ENCODE results near the gene HHAT. TPM values are rescaled to one million over a fixed set of nuclear protein-coding genes. Genes with fewer than 3 reads are reported as not detected.

The HHAT gene
- total and polyA plus RNA-seq, 2 of the 13 experiments (the other 11 are each of a cell fraction or from before 2014, with no cell fraction given): 2.6 to 4.9 TPM

- TF ChIP-seq PATZ1 (CRISPR knock-in tag; IDR thresholded peaks at IDR 0.05) (no peak), LRRFIP1 (CRISPR knock-in tag; conservative IDR thresholded peaks at IDR 0.05) (no peak), GTF3A (CRISPR knock-in tag; conservative IDR thresholded peaks at IDR 0.05) (no peak), ZNF567 (CRISPR knock-in tag; IDR thresholded peaks at IDR 0.05; ENCODE audit: borderline replicate concordance) (no peak), ZSCAN12 (CRISPR knock-in tag; IDR thresholded peaks at IDR 0.05) (no peak), HNRNPLL (IDR thresholded peaks at IDR 0.05; ENCODE audit: low read depth, low read length, poor library complexity, severe bottlenecking) (no peak)
Measured at GRCh38 chr1:210568631-210569030, 239.9 kb downstream of the HHAT start (continued).

- no peaks in the 10 kb centered on the region for H4K20me1 ChIP-seq (ENCODE audit: insufficient read depth, low read length)
- no peaks in the 10 kb centered on the region for H3K27me3 ChIP-seq (ENCODE audit: control insufficient read depth in 1 of 2, insufficient read depth in 2 of 2, low read length in 2 of 2)
- ATAC-seq (no peak), DNase-seq (ENCODE audit: low spot score) (no peak), FAIRE-seq (no peak)
- ChIA-PET POLR2A (no interaction called here), CTCF (ENCODE audit: low intra/inter-chr PET ratio, low total read pairs) (no interaction called here)
- no peak overlapping the region for H3K4me2 ChIP-seq (ENCODE audit: low read depth, low read length)
- H3K9ac ChIP-seq (ENCODE audit: insufficient read depth, low read depth, low read length): no peak overlapping the region
- in situ Hi-C loops (cut with HindIII; ENCODE audit: extremely low pct_ligation_motif_present, low pct_unique_long_range_greater_than_20kb) (no loop called here), intact Hi-C loops (cut with micrococcal nuclease; ENCODE audit: unreplicated experiment) (no loop called here)
- BruUV-seq (replicated peaks): no TSS peak
- H3K9me3 ChIP-seq (ENCODE audit: low read length): no peaks in the 10 kb centered on the region
- H3K4me1 ChIP-seq (ENCODE audit: insufficient read depth, low read length): no peaks in the 10 kb centered on the region
- H2AFZ ChIP-seq (ENCODE audit: low read length): no peak overlapping the region
- H3K4me3 ChIP-seq (replicated peaks in 1 of 3; ENCODE audit: insufficient read depth in 1 of 3, low read depth in 2 of 3, low read length in 3 of 3): no peak overlapping the region
- WGBS (ENCODE audit: low lambda C conversion rate): 20% methylated on average over 1 of the region's 2 CpGs
- no peaks in the 10 kb centered on the region for H3K36me3 ChIP-seq (replicated peaks in 1 of 2; ENCODE audit: control insufficient read depth in 1 of 2, insufficient read depth in 2 of 2, low read length in 2 of 2)
- no peak overlapping the region for H3K27ac ChIP-seq (ENCODE audit: extremely low read length, insufficient read depth, low read length)
- no peaks in the 10 kb centered on the region for H3K79me2 ChIP-seq (ENCODE audit: insufficient read depth, low read length)
- TF ChIP-seq NR0B2 (CRISPR knock-in tag; IDR thresholded peaks at IDR 0.05) (no peak), ZNF180 (CRISPR knock-in tag; IDR thresholded peaks at IDR 0.05; ENCODE audit: borderline replicate concordance, low read depth) (no peak), ZNF30 (CRISPR knock-in tag; IDR thresholded peaks at IDR 0.05) (no peak), MTA1 (CRISPR knock-in tag; IDR thresholded peaks at IDR 0.05; ENCODE audit: borderline replicate concordance) (no peak), ZNF781 (CRISPR knock-in tag; IDR thresholded peaks at IDR 0.05; ENCODE audit: borderline replicate concordance, not compliant biosample characterization) (no peak), EHMT2 (IDR thresholded peaks at IDR 0.05; ENCODE audit: borderline replicate concordance, low read depth, low read length) (no peak), NFE2L1 (CRISPR knock-in tag; IDR thresholded peaks at IDR 0.05; ENCODE audit: borderline replicate concordance) (no peak), ZC3H4 (CRISPR knock-in tag; IDR thresholded peaks at IDR 0.05; ENCODE audit: borderline replicate concordance) (no peak), CENPX (CRISPR knock-in tag; IDR thresholded peaks at IDR 0.05) (no peak), KDM2A (CRISPR knock-in tag; IDR thresholded peaks at IDR 0.05; ENCODE audit: borderline replicate concordance, low read depth) (no peak), MTF2 (CRISPR knock-in tag; IDR thresholded peaks at IDR 0.05; ENCODE audit: borderline replicate concordance) (no peak), ZNF660 (CRISPR knock-in tag; IDR thresholded peaks at IDR 0.05; ENCODE audit: borderline replicate concordance, low read depth) (no peak)
Measured at GRCh38 chr1:210570116-210570515, 241.4 kb downstream of the HHAT start.
